Small intestine (tissue), 7 donors: ENCODE measurements around the gene ANAPC1. TPM values are rescaled to one million over a fixed set of nuclear protein-coding genes. Genes with fewer than 3 reads are reported as not detected.
A peak's percentile ranks its signal among the peaks of the same experiment; 100 is the strongest.
"Not testable (repeated sequence)": the region's sequence is repeated elsewhere in the genome, so short reads cannot be mapped to it uniquely, and the experiment has no call there.

ENCODE experiments used
- DNase-seq, 2 donors: peaks; one replicate each; pipeline versions ENCODE4 v3.0.0 to v3.0.0-alpha.2; 2013
- FAIRE-seq: peaks from 2 replicates; lab custom pipeline; 2012; peaks lifted over from hg19 to GRCh38; lab: Jason Lieb, UNC
- H3K27ac ChIP-seq, 3 donors: one replicate each; pipeline ENCODE4 v1.5.1; 2013; ENCODE audit warnings: low read length in 2 of 3, mild to moderate bottlenecking in 2 of 3, control low read depth in 1 of 3, inconsistent platforms in 1 of 3, low read depth in 1 of 3, moderate library complexity in 1 of 3
- H3K27me3 ChIP-seq, 3 donors: one replicate each; pipeline ENCODE4 v1.6.1; 2013; ENCODE audit warnings: low read length in 3 of 3, inconsistent platforms in 1 of 3; ENCODE audit not compliant: control insufficient read depth in 3 of 3, insufficient read depth in 3 of 3
- H3K36me3 ChIP-seq, 3 donors: one replicate each; pipeline ENCODE4 v1.6.1; 2013; ENCODE audit warnings: low read length in 3 of 3, inconsistent platforms in 1 of 3, low read depth in 1 of 3, mild to moderate bottlenecking in 1 of 3, moderate library complexity in 1 of 3; ENCODE audit not compliant: control insufficient read depth in 3 of 3, insufficient read depth in 2 of 3
- H3K4me1 ChIP-seq, 3 donors: one replicate each; pipeline ENCODE4 v1.6.1; 2013; ENCODE audit warnings: low read length in 2 of 3, inconsistent platforms in 1 of 3, low read depth in 1 of 3, mild to moderate bottlenecking in 1 of 3, moderate library complexity in 1 of 3; ENCODE audit not compliant: control insufficient read depth in 3 of 3, insufficient read depth in 2 of 3
- H3K4me3 ChIP-seq, 3 donors: one replicate each; pipeline ENCODE4 v1.5.1; 2013; ENCODE audit warnings: low read length in 3 of 3, control low read depth in 1 of 3, inconsistent platforms in 1 of 3, low read depth in 1 of 3, mild to moderate bottlenecking in 1 of 3, moderate library complexity in 1 of 3
- H3K9me3 ChIP-seq, 2 donors: one replicate each; pipeline ENCODE4 v1.6.1; 2013; ENCODE audit warnings: low read depth in 1 of 2, low read length in 1 of 2; ENCODE audit not compliant: control insufficient read depth in 2 of 2, insufficient read depth in 1 of 2
- WGBS, 3 donors: extraction: QIAGEN DNeasy Blood & Tissue Kit; methylation state at CpG; one replicate each; pipeline ENCODE4 v1.1.7; 2013; 5-methylcytosine and 5-hydroxymethylcytosine counted together
- polyA plus RNA-seq, 4 donors: library from polyadenylated mRNA; stranded (reverse) in 3 of 4; unstranded in 1 of 4; fragments of 200-250 nt in 3 of 4; fragments of 120-200 nt in 1 of 4; gene quantifications; one replicate each; pipeline versions ENCODE4 v1.2.1 to v1.2.3, GENCODE V29; 2013
- donor health status: healthy with polysubstance abuse.
- donor health status: control.
- donor health status: control.
- donor health status: Bipolar disorder and iron deficiency.
- donor health status: healthy.

ANAPC1 gene
- polyA plus RNA-seq, 4 donors = 2.4 to 23.9 (median 8.4) TPM

DNA sequence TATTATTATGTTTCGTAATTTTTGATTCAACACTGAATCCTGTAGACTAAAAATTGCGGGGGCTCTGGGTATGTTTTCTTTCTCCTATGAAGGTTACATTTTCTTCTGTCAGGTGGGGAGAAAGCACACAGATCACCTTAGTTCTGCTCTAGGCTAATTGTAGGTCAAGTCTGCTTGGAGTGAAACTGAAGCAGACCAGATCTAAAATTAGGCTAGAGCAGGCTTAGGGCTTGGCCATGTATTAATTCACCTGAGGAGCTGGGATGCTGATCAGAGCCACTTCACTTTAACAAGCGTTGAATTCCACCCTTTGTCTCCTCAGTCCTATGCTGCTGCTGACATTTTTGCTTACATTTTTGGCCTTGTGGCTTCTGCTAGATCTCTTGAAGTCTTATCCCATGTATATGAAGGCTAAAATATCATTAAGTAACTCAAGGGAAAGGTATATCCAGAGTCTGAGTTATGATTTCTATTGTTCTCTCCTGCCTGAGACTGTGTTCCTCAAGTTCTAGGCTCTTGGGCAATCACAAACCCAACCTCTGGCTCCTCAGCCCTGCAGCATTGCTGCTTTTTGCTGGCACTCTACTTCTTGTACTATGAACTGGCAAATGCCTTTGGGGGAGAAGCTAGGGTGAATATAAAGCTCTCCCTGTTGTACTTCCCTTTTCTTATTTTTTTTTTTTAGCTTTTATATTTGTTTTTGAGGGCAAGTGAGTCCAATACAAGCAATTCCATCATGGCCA, 112.9 kb downstream of the ANAPC1 start:
- not testable (repeated sequence) for H3K4me1 ChIP-seq, DNase-seq, FAIRE-seq, H3K27ac ChIP-seq, H3K27me3 ChIP-seq, H3K9me3 ChIP-seq, H3K36me3 ChIP-seq, H3K4me3 ChIP-seq
- WGBS, 3 donors = 80 to 98% (median 82%) methylated on average over 2 of the region's 3 CpGs

DNA sequence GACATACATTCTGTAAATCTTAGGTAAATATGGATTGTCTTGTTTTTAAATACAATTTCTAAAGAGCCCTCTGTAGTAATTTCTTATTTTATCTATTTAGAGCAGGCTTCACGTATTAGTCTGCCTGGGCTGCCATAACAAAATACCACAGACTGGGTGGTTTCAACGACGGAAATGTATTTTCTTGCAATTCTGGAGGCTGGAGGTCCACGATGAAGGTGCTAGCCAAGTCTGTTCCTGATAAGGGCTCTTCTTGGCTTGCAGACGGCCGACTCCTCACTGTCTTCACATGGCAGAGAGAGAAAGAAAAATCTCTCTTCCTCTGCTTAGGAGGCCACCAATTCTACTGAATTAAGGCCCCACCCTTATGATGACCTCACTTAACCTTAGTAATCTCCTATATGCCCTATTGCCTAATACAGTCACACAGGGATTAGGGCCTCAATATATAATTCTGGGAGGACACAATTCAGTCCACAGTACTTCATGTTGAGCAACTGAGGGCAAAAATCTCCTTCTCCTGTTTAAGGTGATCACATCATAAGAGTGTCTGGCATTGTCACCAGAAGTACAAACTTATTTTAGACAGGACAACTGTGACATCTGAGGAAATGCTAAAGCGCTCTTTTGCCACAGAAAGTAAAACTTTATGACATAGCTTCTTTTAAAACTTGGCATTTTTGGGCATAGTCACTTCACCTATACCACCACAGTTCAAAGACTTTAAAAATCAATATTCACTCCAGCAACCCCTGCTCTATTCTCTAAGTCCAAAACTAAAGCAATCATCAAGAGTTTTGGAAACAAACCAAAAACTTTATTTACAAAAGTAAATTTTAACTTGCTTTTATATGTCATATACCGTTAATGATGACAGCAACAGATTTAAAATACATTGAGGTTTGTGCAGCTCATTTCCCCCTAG, 115.5 kb downstream of the ANAPC1 start:
- H3K4me1 ChIP-seq, DNase-seq, H3K27me3 ChIP-seq, FAIRE-seq, H3K4me3 ChIP-seq, H3K36me3 ChIP-seq, H3K27ac ChIP-seq, H3K9me3 ChIP-seq: not testable (repeated sequence)
- WGBS, 3 donors = 93 to 98% (median 97%) methylated on average over 6 to 7 of the region's 8 CpGs

- not testable (repeated sequence) for H3K9me3 ChIP-seq, H3K27me3 ChIP-seq, H3K36me3 ChIP-seq, FAIRE-seq, H3K4me3 ChIP-seq, DNase-seq, H3K27ac ChIP-seq, H3K4me1 ChIP-seq
- WGBS, 3 donors = 64 to 83% (median 69%) methylated on average over 2 to 3 of the region's 4 CpGs
Measured at GRCh38 chr2:111767087-111767486, 116.9 kb downstream of the ANAPC1 start.

GRCh38 chr2:111766295-111766694, 117.7 kb downstream of the ANAPC1 start:
- H3K4me3 ChIP-seq, DNase-seq, H3K4me1 ChIP-seq, H3K36me3 ChIP-seq, H3K9me3 ChIP-seq, H3K27ac ChIP-seq, FAIRE-seq, H3K27me3 ChIP-seq: not testable (repeated sequence)
- 94 to 100% (median 100%) methylated on average over 1 to 3 of the region's 8 CpGs for WGBS, 3 donors

- not testable (repeated sequence) for FAIRE-seq, H3K36me3 ChIP-seq, H3K9me3 ChIP-seq, H3K4me1 ChIP-seq, DNase-seq, H3K27ac ChIP-seq, H3K27me3 ChIP-seq, H3K4me3 ChIP-seq
- WGBS, 3 donors = 76 to 97% (median 94%) methylated on average over 3 to 4 of the region's 4 CpGs
Measured at GRCh38 chr2:111764151-111764550, 119.8 kb downstream of the ANAPC1 start.

GRCh38 chr2:111760697-111761284, 123.2 kb downstream of the ANAPC1 start:
- H3K9me3 ChIP-seq, H3K36me3 ChIP-seq, H3K27ac ChIP-seq, H3K27me3 ChIP-seq, H3K4me1 ChIP-seq, FAIRE-seq, H3K4me3 ChIP-seq: not testable (repeated sequence)
- DNase-seq = peak in 1 of 2 donors; percentile 11
- WGBS, 3 donors = 77 to 92% (median 82%) methylated on average over 8 to 9 of the region's 9 CpGs

DNA sequence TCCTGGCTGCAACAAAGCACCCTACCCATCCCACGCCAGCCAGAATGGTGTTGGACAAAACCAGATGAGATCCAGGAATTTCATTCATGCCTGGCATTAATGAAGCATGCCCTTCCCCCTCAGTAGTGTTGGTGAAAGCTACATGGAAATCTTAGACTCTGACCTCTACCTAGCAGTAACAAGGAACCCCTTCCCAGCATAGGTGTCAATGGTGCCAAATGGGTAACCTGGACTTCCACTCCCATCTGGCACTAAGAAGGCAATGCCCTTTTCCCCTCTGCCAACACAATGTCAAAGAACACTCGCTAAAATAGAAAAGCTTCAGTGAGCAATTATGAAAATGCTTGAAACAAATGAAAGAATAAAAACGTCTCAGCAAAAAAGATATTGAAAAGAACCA, 131.5 kb downstream of the ANAPC1 start:
- not testable (repeated sequence) for H3K4me1 ChIP-seq, FAIRE-seq, H3K27me3 ChIP-seq, H3K4me3 ChIP-seq, H3K9me3 ChIP-seq, H3K36me3 ChIP-seq, H3K27ac ChIP-seq, DNase-seq
- 83 to 100% (median 93%) methylated on average over 2 of the region's 3 CpGs for WGBS, 3 donors

- not testable (repeated sequence) for FAIRE-seq, H3K9me3 ChIP-seq
- 67 to 80% (median 79%) methylated on average over 1 of the region's 1 CpG for WGBS, 3 donors
Measured at GRCh38 chr2:111750641-111751040, 133.4 kb downstream of the ANAPC1 start.

More at GRCh38 chr2:111750641-111751040, 133.4 kb downstream of the ANAPC1 start:
- not testable (repeated sequence) for H3K4me1 ChIP-seq, DNase-seq, H3K4me3 ChIP-seq, H3K27ac ChIP-seq, H3K27me3 ChIP-seq, H3K36me3 ChIP-seq
